ENCODE measurements around the gene SMYD5.

DNA sequence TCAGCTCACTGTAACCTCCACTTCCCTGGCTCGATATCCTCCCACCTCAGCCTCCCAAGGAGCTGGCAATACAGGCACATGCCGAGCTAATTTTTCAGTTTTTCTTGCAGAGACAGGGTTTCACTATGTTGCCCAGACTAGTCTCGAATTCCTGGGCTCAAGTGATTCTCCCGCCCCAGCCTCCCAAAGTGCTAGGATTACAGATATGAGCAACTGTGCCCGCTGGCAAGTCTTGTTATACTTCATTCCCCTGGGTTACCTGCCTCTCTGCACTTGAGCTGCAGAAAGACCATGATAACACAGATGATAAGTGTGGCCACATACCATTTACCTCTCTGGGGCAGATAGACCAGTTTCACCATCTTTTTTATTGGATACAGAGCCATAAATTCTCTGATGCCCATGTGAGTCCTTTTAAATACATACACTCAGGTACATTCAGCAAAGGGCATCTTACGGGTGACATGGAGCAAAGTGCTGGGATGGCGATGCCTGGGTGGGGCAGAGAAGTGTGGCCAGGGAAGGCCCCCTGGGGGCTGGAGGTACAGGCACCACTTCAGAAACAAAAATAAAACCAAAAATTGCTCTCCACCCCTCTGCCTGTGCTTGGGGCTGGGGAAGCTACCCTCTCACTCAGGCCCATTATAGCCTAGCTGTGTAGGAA lies 40.4 kb downstream of the SMYD5 start:
- TF ChIP-seq, protein P1, sequence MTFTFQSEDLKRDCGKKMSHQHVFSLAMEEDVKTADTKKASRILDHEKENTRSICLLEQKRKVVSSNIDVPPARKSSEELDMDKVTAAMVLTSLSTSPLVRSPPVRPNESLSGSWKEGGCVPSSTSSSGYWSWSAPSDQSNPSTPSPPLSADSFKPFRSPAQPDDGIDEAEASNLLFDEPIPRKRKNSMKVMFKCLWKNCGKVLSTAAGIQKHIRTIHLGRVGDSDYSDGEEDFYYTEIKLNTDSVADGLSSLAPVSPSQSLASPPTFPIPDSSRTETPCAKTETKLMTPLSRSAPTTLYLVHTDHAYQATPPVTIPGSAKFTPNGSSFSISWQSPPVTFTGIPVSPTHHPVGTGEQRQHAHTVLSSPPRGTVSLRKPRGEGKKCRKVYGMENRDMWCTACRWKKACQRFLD (tag by site-specific recombination; IDR thresholded peaks at IDR 0.05): no peak
- TF ChIP-seq, protein P2, sequence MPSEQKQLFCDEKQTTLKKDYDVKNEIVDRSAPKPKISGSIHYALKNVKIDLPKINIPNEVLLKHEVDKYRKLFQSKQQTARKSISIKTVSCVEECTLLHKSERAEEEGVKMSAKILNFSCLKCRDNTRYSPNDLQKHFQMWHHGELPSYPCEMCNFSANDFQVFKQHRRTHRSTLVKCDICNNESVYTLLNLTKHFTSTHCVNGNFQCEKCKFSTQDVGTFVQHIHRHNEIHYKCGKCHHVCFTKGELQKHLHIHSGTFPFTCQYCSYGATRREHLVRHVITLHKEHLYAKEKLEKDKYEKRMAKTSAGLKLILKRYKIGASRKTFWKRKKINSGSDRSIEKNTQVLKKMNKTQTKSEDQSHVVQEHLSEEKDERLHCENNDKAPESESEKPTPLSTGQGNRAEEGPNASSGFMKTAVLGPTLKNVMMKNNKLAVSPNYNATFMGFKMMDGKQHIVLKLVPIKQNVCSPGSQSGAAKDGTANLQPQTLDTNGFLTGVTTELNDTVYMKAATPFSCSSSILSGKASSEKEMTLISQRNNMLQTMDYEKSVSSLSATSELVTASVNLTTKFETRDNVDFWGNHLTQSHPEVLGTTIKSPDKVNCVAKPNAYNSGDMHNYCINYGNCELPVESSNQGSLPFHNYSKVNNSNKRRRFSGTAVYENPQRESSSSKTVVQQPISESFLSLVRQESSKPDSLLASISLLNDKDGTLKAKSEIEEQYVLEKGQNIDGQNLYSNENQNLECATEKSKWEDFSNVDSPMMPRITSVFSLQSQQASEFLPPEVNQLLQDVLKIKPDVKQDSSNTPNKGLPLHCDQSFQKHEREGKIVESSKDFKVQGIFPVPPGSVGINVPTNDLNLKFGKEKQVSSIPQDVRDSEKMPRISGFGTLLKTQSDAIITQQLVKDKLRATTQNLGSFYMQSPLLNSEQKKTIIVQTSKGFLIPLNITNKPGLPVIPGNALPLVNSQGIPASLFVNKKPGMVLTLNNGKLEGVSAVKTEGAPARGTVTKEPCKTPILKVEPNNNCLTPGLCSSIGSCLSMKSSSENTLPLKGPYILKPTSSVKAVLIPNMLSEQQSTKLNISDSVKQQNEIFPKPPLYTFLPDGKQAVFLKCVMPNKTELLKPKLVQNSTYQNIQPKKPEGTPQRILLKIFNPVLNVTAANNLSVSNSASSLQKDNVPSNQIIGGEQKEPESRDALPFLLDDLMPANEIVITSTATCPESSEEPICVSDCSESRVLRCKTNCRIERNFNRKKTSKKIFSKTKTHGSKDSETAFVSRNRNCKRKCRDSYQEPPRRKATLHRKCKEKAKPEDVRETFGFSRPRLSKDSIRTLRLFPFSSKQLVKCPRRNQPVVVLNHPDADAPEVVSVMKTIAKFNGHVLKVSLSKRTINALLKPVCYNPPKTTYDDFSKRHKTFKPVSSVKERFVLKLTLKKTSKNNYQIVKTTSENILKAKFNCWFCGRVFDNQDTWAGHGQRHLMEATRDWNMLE (tag by site-specific recombination; conservative IDR thresholded peaks at IDR 0.05; ENCODE audit: low read depth): no peak
- TF ChIP-seq ZBTB7A (tag by site-specific recombination; IDR thresholded peaks at IDR 0.05; ENCODE audit: low read depth): no peak
- TF ChIP-seq ZNF558 (tag by site-specific recombination; IDR thresholded peaks at IDR 0.05): no peak
- TF ChIP-seq MEIS1 (CRISPR knock-in tag; IDR thresholded peaks at IDR 0.05; ENCODE audit: borderline replicate concordance): no peak
- TF ChIP-seq, protein P3, sequence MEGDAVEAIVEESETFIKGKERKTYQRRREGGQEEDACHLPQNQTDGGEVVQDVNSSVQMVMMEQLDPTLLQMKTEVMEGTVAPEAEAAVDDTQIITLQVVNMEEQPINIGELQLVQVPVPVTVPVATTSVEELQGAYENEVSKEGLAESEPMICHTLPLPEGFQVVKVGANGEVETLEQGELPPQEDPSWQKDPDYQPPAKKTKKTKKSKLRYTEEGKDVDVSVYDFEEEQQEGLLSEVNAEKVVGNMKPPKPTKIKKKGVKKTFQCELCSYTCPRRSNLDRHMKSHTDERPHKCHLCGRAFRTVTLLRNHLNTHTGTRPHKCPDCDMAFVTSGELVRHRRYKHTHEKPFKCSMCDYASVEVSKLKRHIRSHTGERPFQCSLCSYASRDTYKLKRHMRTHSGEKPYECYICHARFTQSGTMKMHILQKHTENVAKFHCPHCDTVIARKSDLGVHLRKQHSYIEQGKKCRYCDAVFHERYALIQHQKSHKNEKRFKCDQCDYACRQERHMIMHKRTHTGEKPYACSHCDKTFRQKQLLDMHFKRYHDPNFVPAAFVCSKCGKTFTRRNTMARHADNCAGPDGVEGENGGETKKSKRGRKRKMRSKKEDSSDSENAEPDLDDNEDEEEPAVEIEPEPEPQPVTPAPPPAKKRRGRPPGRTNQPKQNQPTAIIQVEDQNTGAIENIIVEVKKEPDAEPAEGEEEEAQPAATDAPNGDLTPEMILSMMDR (tag by site-specific recombination; IDR thresholded peaks at IDR 0.05): no peak
- TF ChIP-seq ZNF19 (tag by site-specific recombination; IDR thresholded peaks at IDR 0.05; ENCODE audit: low read depth): no peak
- no peak for TF ChIP-seq ZNF24 (tag by site-specific recombination; IDR thresholded peaks at IDR 0.05)
- TF ChIP-seq ZNF416 (tag by site-specific recombination; IDR thresholded peaks at IDR 0.05): no peak
- no peak for TF ChIP-seq ZNF292 (tag by site-specific recombination; IDR thresholded peaks at IDR 0.05; ENCODE audit: borderline replicate concordance, low read depth)
- TF ChIP-seq ZNF561 (tag by site-specific recombination; IDR thresholded peaks at IDR 0.05; ENCODE audit: borderline replicate concordance): no peak
- TF ChIP-seq ZNF747 (tag by site-specific recombination; IDR thresholded peaks at IDR 0.05): no peak
- TF ChIP-seq ZNF202 (tag by site-specific recombination; IDR thresholded peaks at IDR 0.05; ENCODE audit: borderline replicate concordance): no peak
- no peak for TF ChIP-seq MYNN (tag by site-specific recombination; IDR thresholded peaks at IDR 0.05; ENCODE audit: borderline replicate concordance)
